ENCODE data around the gene URM1.

Gene URM1

GRCh38 chr9:128383007-128383753 lies 12.0 kb downstream of the URM1 start:
- Histone ChIP-seq H3K27ac (replicated peaks) (no peak overlapping the region), H3K4me3 (replicated peaks; ENCODE audit: insufficient read depth, low read length) (no peak overlapping the region), H3K27me3 (ENCODE audit: insufficient read depth, poor library complexity, severe bottlenecking) (no peaks in the 10 kb centered on the region)
- no peak for DNase-seq (ENCODE audit: low read depth in 1 of 2, low spot score in 1 of 2)
- no peak for TF ChIP-seq GABPA (IDR thresholded peaks at IDR 0.05; ENCODE audit: low read depth)
- no peak for TF ChIP-seq POLR2AphosphoS5 (IDR thresholded peaks at IDR 0.05; ENCODE audit: low read depth)
- TF ChIP-seq REST (IDR thresholded peaks at IDR 0.05; ENCODE audit: insufficient replicate concordance, low read depth), result no peak
- TF ChIP-seq SPI1 (IDR thresholded peaks at IDR 0.05; ENCODE audit: borderline replicate concordance, low read depth), result no peak
- no peak for TF ChIP-seq CTCF (IDR thresholded peaks at IDR 0.05; ENCODE audit: insufficient read depth, low read length)

GRCh38 chr9:128383791-128384190 lies 12.6 kb downstream of the URM1 start:
- Histone ChIP-seq H3K27me3 (ENCODE audit: insufficient read depth, poor library complexity, severe bottlenecking) (no peaks in the 10 kb centered on the region), H3K27ac (replicated peaks) (no peak overlapping the region), H3K4me3 (replicated peaks; ENCODE audit: insufficient read depth, low read length) (no peak overlapping the region)
- DNase-seq (ENCODE audit: low read depth in 1 of 2, low spot score in 1 of 2), result peak in 1 of 2 experiments; percentile 9
- TF ChIP-seq CTCF (IDR thresholded peaks at IDR 0.05; ENCODE audit: insufficient read depth, low read length) (no peak), REST (IDR thresholded peaks at IDR 0.05; ENCODE audit: insufficient replicate concordance, low read depth) (no peak), POLR2AphosphoS5 (IDR thresholded peaks at IDR 0.05; ENCODE audit: low read depth) (no peak), GABPA (IDR thresholded peaks at IDR 0.05; ENCODE audit: low read depth) (no peak), SPI1 (IDR thresholded peaks at IDR 0.05; ENCODE audit: borderline replicate concordance, low read depth) (no peak)

DNA sequence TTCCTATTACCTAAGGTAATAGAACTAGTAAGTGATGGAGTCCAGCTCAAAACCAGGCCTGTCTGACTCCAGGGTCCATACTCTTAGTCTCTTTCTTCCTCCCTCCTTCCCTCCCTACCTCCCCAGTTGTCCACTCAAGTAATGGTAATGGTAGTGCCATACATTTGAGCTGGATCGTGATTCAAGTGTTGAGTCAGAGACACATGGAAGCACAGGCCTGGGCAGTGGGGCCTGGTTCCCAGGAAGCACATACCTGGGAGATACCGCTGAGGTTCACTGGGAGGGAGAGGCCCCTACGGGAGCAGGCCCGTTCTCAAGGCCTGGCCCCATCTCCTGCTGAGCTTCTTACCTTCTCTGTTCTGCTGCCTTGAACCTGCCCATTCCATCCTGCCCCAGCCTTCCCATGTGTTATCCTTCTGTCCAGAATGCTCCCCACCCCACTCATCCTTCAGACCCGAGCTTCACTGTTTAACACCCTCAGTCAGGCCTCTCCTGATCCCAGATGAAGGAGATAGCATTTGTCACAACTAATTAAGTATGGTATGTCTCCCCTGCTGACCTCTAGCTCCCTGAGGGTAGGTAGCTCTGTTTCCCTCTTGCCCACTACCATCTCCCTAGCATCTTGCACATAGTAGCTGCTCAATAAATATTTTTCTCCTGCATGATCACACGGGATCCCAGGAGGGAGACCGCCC lies 13.8 kb downstream of the URM1 start:
- no peak for TF ChIP-seq POLR2AphosphoS5 (IDR thresholded peaks at IDR 0.05; ENCODE audit: low read depth)
- no peak for TF ChIP-seq SPI1 (IDR thresholded peaks at IDR 0.05; ENCODE audit: borderline replicate concordance, low read depth)
- TF ChIP-seq CTCF (IDR thresholded peaks at IDR 0.05; ENCODE audit: insufficient read depth, low read length), result no peak
- no peak for TF ChIP-seq REST (IDR thresholded peaks at IDR 0.05; ENCODE audit: insufficient replicate concordance, low read depth)
- no peak for TF ChIP-seq GABPA (IDR thresholded peaks at IDR 0.05; ENCODE audit: low read depth)
- Histone ChIP-seq H3K27ac (replicated peaks) (no peak overlapping the region), H3K4me3 (replicated peaks; ENCODE audit: insufficient read depth, low read length) (no peak overlapping the region), H3K27me3 (ENCODE audit: insufficient read depth, poor library complexity, severe bottlenecking) (no peaks in the 10 kb centered on the region)
- DNase-seq (ENCODE audit: low read depth in 1 of 2, low spot score in 1 of 2), result no peak

All from HL-60 (cell line).